NCI-H1417 (cell line): ENCODE data around the gene HYDIN.

Experiments used
- DNase-seq, 3 experiments: peaks; one replicate each; lab custom pipeline; 2025; lab: John Stamatoyannopoulos, UW

The HYDIN gene

DNA sequence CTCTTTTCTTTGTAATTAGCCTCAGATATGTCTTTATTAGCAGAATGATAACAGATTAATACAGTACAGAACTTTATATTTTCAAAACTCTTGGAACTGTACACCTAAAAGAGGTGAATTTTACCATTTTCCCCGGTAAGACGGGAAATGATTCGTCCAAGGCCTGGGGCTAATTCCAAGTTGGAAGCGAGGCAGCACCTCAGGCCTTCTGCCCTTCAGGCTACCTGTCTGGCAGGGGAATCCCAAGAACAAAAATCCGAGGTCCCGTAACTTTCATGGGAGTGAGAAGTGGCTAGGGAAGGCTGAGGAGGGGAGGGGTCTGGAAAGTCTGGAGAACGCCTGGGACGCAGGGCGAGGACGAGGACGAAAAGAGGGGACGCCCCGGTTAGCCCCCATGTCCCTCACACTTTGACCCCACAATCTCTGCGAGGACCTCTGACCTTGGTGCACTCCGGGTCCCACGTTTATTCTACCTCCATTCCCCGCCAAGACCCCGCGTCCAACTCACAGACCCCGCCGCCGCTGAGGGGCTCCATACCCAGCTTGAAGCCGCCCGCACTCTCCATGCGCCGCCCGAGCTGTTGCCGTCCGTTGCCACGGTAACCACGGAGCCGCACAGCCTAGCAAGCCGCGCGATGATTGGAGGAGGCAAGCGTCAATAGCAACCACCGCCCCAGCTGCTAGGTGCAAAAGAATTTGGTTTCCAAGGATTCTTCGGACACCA lies at the start of gene HYDIN:
HYDIN (minus strand) TSS at position 601 of the 724 bp plus-strand sequence. CDS start 43,827 bp downstream, outside the sequence.
- DNase-seq: peak; percentile 70 to 92 (median 86)

- no peak for DNase-seq
Observed at GRCh38 chr16:71276589-71277334, 46.2 kb upstream of the HYDIN start.

DNA sequence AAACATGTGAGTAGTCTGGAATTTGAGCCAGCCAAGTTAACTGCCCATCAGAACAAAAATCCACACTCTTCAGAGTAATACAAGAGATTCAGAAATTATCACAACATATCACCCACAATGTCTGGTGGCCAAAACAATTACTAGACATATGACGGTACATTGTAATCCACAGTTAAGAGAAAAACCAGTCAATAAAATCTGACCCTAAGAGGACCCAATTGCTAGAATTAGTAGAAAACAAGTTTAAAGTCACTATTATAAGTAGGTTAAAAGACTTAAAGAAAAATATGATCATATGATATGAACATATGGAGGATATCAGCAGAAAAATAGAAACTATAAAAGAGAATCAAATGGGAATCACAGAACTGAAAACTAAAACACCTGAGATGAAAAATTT lies 42.9 kb upstream of the HYDIN start:
- DNase-seq: no peak

GRCh38 chr16:71264299-71264698 lies 33.8 kb upstream of the HYDIN start:
- DNase-seq: peak in 2 of 3 experiments; percentile 1 to 41

DNA sequence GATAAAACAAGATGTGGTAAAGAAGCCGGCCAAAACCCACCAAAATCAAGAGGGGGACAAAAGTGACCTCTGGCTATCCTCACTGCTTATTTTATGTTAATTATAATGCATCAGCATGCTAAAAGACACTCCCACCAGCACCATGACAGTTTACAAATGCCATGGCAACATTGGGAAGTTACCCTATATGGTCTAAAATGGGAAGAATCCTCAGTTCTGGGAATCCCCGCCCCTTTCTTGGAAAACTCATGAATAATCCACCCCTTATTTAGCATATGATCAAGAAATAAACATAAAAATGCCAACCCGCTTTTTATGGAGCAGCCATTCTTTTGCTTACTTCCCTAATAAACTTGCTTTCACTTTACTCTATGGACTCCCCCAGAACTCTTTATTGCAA lies 33.1 kb upstream of the HYDIN start:
- DNase-seq: no peak

DNA sequence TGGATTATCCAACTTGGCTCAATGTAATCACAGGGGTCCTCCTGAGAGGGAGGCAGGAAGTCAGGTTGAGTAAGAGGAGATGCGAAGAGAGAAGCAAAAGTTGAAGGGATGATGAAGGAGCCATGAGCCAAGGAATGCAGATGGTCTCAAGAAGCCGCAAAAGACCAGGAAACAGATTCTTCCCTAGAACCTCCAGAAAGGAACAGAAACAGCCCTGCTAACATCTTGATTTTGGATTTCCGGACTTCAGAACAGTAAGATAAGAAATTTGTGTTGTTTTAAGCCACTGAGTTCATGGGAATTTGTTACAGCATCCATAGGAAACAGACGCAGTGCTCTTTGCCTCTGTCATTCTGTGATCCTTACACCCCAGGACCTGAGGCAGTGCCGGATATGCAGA lies 31.9 kb upstream of the HYDIN start:
- no peak for DNase-seq

GRCh38 chr16:71260995-71261394 lies 30.5 kb upstream of the HYDIN start:
- no peak for DNase-seq

- no peak for DNase-seq
Observed at GRCh38 chr16:71259086-71259485, 28.6 kb upstream of the HYDIN start.

GRCh38 chr16:71258372-71258771 lies 27.9 kb upstream of the HYDIN start:
- peak in 1 of 3 experiments; percentile 5 for DNase-seq

DNA sequence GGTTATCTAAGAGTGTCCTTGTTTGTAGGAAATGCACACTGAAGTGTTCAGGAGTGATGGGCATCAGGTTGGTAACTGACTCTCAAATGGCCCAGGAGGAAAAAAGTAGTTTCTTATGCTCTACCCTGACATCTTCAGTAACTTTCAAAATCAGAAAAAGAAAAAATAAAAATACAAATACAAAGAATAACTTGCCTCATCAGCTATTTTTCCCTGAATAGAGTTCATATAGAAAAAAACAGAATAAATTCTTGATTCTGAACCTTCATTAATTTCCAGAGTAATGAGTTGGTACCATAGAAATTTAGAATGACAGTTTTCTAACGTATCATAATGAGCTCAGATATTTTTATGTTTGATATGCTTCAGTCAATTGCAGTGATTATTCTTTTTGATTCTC lies 27.2 kb upstream of the HYDIN start:
- no peak for DNase-seq

DNA sequence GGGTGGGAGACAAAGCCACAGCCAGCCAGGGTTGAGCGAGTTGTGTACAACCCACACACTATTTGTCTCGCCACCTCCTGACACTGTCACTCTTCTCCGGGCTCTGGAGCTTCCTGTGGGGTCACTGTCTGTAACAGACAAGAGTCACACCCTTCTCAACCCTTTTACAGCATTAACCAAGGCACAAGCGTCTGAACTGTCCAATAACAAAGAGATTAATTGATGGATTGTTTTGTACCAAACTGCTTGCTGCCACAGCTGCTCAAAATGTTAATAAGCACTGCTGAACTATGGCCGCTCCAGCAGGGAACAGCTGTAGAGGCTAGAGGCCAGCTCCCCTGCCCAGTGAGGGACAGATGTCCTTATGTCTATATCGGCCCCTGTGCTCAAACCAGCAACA lies 25.2 kb upstream of the HYDIN start:
- peak in 2 of 3 experiments; percentile 12 to 66 for DNase-seq

DNA sequence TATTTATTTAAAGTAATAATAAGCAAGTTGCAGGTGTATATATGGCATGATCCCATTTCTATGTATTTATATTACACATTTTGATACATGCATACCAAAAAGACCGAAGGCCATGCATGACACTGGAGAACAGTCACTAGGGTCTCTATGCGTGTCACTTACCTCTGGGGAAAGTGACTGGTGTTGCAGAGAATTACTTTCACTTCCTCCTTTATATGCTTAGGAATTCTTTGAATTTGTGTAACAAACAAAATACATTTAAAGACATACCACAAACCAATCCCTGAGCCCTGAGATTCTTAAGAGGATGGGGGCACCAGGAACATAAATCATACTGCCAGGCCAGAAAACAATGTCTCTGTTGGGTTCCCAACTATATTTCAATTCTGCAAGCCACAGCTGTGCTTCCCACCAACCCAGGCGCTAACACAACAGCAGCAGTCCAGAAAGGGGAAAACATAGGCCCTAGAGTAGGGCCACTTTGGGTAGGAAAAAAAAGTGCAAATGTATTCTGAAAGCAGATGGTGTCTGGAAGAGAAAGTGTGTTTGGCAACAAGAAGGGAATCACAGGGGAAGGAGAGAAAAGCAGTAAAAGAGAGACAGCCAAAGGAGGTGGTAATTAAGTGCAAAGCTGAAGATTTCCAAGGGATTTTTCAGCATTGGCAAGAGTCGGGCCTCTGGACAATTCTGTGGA lies 24.5 kb upstream of the HYDIN start:
- DNase-seq: peak in 1 of 3 experiments; percentile 37

DNA sequence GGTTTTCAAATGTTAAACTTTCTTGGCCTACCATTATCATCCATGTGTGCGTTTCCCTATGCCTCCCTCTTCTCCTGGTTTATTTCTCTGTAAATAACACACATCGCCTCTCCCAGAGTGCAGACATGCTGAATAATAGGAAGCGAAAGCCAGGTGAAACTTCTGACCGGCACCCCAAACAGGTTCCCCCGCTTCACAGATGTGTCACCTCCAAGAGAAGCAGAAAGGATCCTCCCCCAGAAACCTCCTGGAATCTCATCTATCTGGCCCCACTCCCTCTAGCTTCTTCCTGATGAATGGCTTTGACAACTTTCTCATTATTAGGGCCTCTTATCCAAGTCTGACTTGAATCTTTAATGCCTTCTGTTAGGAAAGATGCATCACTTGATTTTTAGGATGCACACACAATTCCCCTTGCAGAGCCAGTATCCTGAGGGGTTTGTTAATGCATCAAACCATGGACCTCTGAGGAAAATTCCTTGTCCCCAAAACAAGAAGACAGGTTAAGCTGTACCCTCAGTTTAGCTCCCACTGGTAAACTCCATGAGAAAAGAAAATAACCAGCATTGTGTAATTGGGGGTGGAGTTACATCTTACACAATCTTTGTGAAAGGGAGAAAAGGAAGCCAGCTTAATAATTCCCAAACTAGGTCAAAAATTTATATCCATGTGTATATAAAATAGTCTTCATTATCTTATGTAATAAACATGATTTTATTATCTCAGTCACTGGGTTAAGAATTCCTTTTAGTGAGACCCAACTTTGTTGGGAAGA lies 20.1 kb upstream of the HYDIN start:
- DNase-seq: no peak

GRCh38 chr16:71249399-71249798 lies 18.9 kb upstream of the HYDIN start:
- DNase-seq: peak in 1 of 3 experiments; percentile 1

GRCh38 chr16:71247478-71247877 lies 17.0 kb upstream of the HYDIN start:
- DNase-seq: no peak

DNA sequence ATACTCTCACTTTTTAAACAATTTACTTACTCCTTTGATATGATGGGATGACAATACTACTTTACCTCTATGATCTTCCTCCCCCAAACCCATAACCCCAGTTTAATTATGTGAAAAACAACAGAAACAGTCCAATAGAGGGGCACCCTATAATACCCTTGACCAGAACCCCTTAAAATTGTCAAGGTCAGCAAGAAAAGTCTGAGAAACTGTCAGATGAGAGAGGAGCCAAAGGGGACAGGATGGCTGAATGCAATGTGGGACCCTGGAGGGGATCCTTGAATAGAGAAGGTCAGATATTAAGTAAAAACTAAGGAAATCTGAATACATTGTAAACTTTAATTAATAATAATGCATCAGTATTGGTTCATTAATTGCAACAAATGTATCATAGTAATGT lies 15.8 kb upstream of the HYDIN start:
- DNase-seq: no peak

DNA sequence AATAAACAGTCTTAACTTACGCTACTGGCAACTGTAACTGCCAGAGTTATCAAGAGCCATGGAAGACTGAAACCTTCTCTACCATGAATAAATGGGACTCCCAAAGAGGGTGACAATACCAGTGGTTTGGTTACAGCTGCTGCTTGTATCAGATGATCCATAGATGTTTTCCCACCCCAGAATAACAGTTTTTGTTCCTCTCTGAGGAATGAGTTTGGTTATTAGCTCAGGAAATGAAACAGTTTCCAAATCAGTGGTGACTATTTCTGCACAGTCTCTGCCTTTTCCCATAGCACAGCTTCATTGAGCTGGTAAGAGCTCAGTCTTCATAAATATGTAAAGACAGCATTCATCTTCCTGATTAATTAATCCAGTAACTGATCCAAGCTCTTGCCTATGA lies 14.0 kb upstream of the HYDIN start:
- no peak for DNase-seq

DNA sequence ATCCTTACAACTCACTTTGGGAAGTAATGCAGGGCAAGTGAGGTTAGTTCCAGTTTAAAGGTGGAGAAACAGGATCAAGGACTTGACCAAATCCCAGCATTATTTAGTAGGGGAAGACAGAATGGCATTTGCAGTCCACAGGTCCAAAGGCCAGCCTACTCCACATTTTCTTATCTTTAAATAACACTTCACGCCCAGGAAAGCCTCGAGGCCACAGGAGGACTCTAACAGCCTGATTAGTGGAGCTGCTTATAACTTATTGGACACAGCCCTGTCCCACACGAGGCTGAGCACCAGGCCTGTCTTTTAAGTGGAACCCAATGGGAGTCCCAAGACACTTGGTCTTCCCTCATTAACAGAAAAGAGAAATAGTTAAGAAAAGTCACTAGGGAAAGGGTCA lies 12.1 kb upstream of the HYDIN start:
- DNase-seq: no peak

DNA sequence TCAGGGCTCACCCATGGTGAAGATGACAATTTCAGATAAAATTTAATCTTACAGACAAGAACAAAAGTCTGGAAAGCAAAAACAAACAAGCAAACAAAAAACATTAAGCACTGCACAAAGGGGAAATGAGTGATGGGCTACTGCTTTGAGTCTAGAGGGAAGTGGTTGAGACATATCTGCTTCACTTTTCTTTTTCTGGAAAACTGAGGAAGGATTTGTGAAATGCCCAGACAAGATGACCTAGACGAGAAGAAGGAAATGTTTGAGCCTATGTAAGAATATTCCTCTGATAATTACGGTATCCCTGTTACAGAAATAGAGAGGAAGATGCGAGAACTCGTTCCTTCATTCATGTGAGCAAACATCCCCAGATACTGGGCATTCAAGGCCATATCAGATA lies 11.5 kb upstream of the HYDIN start:
- no peak for DNase-seq

GRCh38 chr16:71229344-71229743 lies 1.2 kb downstream of the HYDIN start:
- DNase-seq: no peak

GRCh38 chr16:71226229-71227141 lies 4.0 kb downstream of the HYDIN start:
- DNase-seq: no peak
